ENCODE data around the gene PIEZO2.

- no peak for TF ChIP-seq POLR2AphosphoS5 (IDR thresholded peaks at IDR 0.05; ENCODE audit: low read depth, low read length)
- no peak for TF ChIP-seq POLR2A (IDR thresholded peaks at IDR 0.05; ENCODE audit: low read depth, low read length)
- peak; percentile 72; the same call in 1 of the 2 replicates for TF ChIP-seq POU2F2 (IDR thresholded peaks at IDR 0.05; ENCODE audit: low read depth, low read length)
- no peak for TF ChIP-seq SPI1 (IDR thresholded peaks at IDR 0.05; ENCODE audit: low read depth, low read length)
- no peak for TF ChIP-seq TAF1 (IDR thresholded peaks at IDR 0.05; ENCODE audit: low read depth, low read length)
These were observed 362.0 kb downstream of the PIEZO2 start for GRCh38 chr18:10787293-10787901.

Measured in GM12891 (cell line).